Keratinocyte (primary cell): Measurements from ENCODE around the gene MINDY4. TPM values are rescaled to one million over a fixed set of nuclear protein-coding genes. Genes with fewer than 3 reads are reported as not detected.

ENCODE experiments used
- DNase-seq: peaks from one replicate; pipeline ENCODE4 v3.0.0-alpha.2; 2011; ENCODE audit warnings: low read depth, missing footprints, low spot score
- FAIRE-seq: peaks from 2 replicates; lab custom pipeline; 2011; peaks lifted over from hg19 to GRCh38; lab: Jason Lieb, UNC
- H2AFZ ChIP-seq: 2 replicates; pipeline ENCODE4 v1.6.0; 2012; ENCODE audit warnings: low read length, control low read depth, inconsistent platforms; ENCODE audit not compliant: control insufficient read depth
- H3K27ac ChIP-seq: 2 replicates; pipeline ENCODE4 v1.5.1; 2011; ENCODE audit warnings: low read length; ENCODE audit not compliant: control insufficient read depth, insufficient read depth
- H3K27me3 ChIP-seq: 3 replicates; pipeline ENCODE4 v1.6.0; 2011; ENCODE audit warnings: low read length; ENCODE audit not compliant: control insufficient read depth, insufficient read depth; ENCODE audit errors: extremely low read depth
- H3K36me3 ChIP-seq, 2 experiments: 2 replicates in 1 of 2; 3 replicates in 1 of 2; pipeline ENCODE4 v1.5.1; 2011; ENCODE audit warnings: low read length in 2 of 2, mild to moderate bottlenecking in 1 of 2; ENCODE audit not compliant: control insufficient read depth in 2 of 2, insufficient read depth in 2 of 2; ENCODE audit errors: extremely low read depth in 1 of 2
- H3K4me1 ChIP-seq: 3 replicates; pipeline ENCODE4 v1.5.1; 2011; ENCODE audit warnings: low read length; ENCODE audit not compliant: control insufficient read depth, insufficient read depth; ENCODE audit errors: extremely low read depth
- H3K4me2 ChIP-seq: 3 replicates; pipeline ENCODE4 v1.6.0; 2011; ENCODE audit warnings: low read depth, low read length; ENCODE audit not compliant: control insufficient read depth, insufficient read depth; ENCODE audit errors: extremely low read depth
- H3K4me3 ChIP-seq, 3 experiments: fragments of 200-600 bp in 1 of 3; sonication (generic) in 1 of 3; 2 replicates in 2 of 3; 3 replicates in 1 of 3; pipeline ENCODE4 v1.5.1; 2011 to 2016; ENCODE audit warnings: low read length in 3 of 3, mild to moderate bottlenecking in 3 of 3, control low read depth in 2 of 3, inconsistent platforms in 1 of 3, low read depth in 1 of 3, mixed read lengths in 1 of 3, mixed run types in 1 of 3, moderate library complexity in 1 of 3; ENCODE audit not compliant: control insufficient read depth in 2 of 3, insufficient read depth in 2 of 3; ENCODE audit errors: extremely low read depth in 1 of 3
- H3K79me2 ChIP-seq: 2 replicates; pipeline ENCODE4 v1.6.0; 2012; ENCODE audit warnings: low read length; ENCODE audit not compliant: control insufficient read depth, insufficient read depth
- H3K9ac ChIP-seq: 3 replicates; pipeline ENCODE4 v1.6.0; 2011; ENCODE audit warnings: low read length; ENCODE audit not compliant: control insufficient read depth, insufficient read depth; ENCODE audit errors: extremely low read depth
- H3K9me1 ChIP-seq: 3 replicates; pipeline ENCODE4 v1.6.0; 2011; ENCODE audit warnings: low read length; ENCODE audit not compliant: control insufficient read depth, insufficient read depth; ENCODE audit errors: extremely low read depth
- H3K9me3 ChIP-seq: 2 replicates; pipeline ENCODE4 v1.5.1; 2012; ENCODE audit warnings: low read depth, low read length; ENCODE audit not compliant: control insufficient read depth
- H4K20me1 ChIP-seq: 3 replicates; pipeline ENCODE4 v1.6.0; 2011; ENCODE audit warnings: low read length; ENCODE audit not compliant: control insufficient read depth, insufficient read depth; ENCODE audit errors: extremely low read depth
- CTCF ChIP-seq, 3 experiments: IDR thresholded peaks in 1 of 3; conservative IDR thresholded peaks in 1 of 3; optimal IDR thresholded peaks in 1 of 3; 2 replicates in 2 of 3; 3 replicates in 1 of 3; pipeline versions ENCODE3 to v1.5.1; 2011; ENCODE audit warnings: low read length in 3 of 3, mild to moderate bottlenecking in 3 of 3, moderate library complexity in 2 of 3, control low read depth in 1 of 3, inconsistent platforms in 1 of 3; ENCODE audit not compliant: insufficient read depth in 2 of 3; ENCODE audit errors: extremely low read depth in 1 of 3
- EZH2 ChIP-seq: IDR thresholded peaks from one replicate; pipeline ENCODE4 v1.6.1; 2012; ENCODE audit warnings: inconsistent platforms, mild to moderate bottlenecking, low read length, moderate library complexity
- dilution Hi-C: fragments of 300-500 bp; cut with MboI; formaldehyde crosslinking; loops from one replicate; pipeline ENCODE4 v1.7.0; 2020; ENCODE audit warnings: low sequenced_read_pairs; ENCODE audit not compliant: extremely low pct_ligation_motif_present
- polyA plus RNA-seq, 5 experiments: library from polyadenylated mRNA; depleted of rRNA in 3 of 5; stranded (reverse) in 3 of 5; stranded (forward) in 1 of 5; unstranded in 1 of 5; fragments of >200 nt; gene quantifications; 1 replicate in 1 of 5; 2 replicates in 3 of 5; 3 replicates in 1 of 5; pipeline versions ENCODE4 v1.2.1 to v1.2.3, GENCODE V29; 2011 to 2012; ENCODE audit warnings: missing spikeins in 2 of 5, low read depth in 1 of 5, low replicate concordance in 1 of 5

MINDY4 gene
- polyA plus RNA-seq, 1 donor (not counting 4 experiments of a cell fraction or from before 2014, with no cell fraction given), result 1.5 TPM

- no peaks in the 10 kb centered on the region for H3K36me3 ChIP-seq
- dilution Hi-C loops, result no loop called here
- H3K9me3 ChIP-seq, result no peaks in the 10 kb centered on the region
- no peak for DNase-seq
- no peak overlapping the region for H3K9ac ChIP-seq
- H3K79me2 ChIP-seq, result no peaks in the 10 kb centered on the region
- no peaks in the 10 kb centered on the region for H3K9me1 ChIP-seq
- no peak overlapping the region for H3K4me2 ChIP-seq
- no peak overlapping the region for H3K27ac ChIP-seq
- H2AFZ ChIP-seq, result no peak overlapping the region
- H3K4me3 ChIP-seq, result no peak overlapping the region
- no peaks in the 10 kb centered on the region for H3K27me3 ChIP-seq
- no peaks in the 10 kb centered on the region for H3K4me1 ChIP-seq
- no peak for FAIRE-seq
- no peak for TF ChIP-seq CTCF (optimal IDR thresholded peaks at IDR 0.05 in 1 of 3, IDR thresholded peaks at IDR 0.05 in 1 of 3, conservative IDR thresholded peaks at IDR 0.05 in 1 of 3; ENCODE audit: extremely low read depth in 1 of 3, insufficient read depth in 2 of 3, low read length in 3 of 3)
- TF ChIP-seq EZH2, result no peak
- H4K20me1 ChIP-seq, result no peaks in the 10 kb centered on the region
Measured at GRCh38 chr7:30863706-30864035, 92.5 kb downstream of the MINDY4 start.

- H3K36me3 ChIP-seq, result no peaks in the 10 kb centered on the region
Measured at GRCh38 chr7:30864101-30864500, 92.9 kb downstream of the MINDY4 start.

More at GRCh38 chr7:30864101-30864500, 92.9 kb downstream of the MINDY4 start:
- Histone ChIP-seq H3K27ac (no peak overlapping the region), H3K79me2 (no peaks in the 10 kb centered on the region), H4K20me1 (no peaks in the 10 kb centered on the region), H2AFZ (no peak overlapping the region), H3K9ac (no peak overlapping the region), H3K4me2 (no peak overlapping the region), H3K4me3 (no peak overlapping the region), H3K9me1 (no peaks in the 10 kb centered on the region), H3K27me3 (no peaks in the 10 kb centered on the region), H3K4me1 (no peaks in the 10 kb centered on the region), H3K9me3 (no peaks in the 10 kb centered on the region)
- TF ChIP-seq CTCF (optimal IDR thresholded peaks at IDR 0.05 in 1 of 3, IDR thresholded peaks at IDR 0.05 in 1 of 3, conservative IDR thresholded peaks at IDR 0.05 in 1 of 3; ENCODE audit: extremely low read depth in 1 of 3, insufficient read depth in 2 of 3, low read length in 3 of 3), result no peak
- no peak for TF ChIP-seq EZH2
- dilution Hi-C loops, result no loop called here
- no peak for FAIRE-seq
- no peak for DNase-seq
